ENCODE data around the gene TTC39B.

Gene TTC39B

DNA sequence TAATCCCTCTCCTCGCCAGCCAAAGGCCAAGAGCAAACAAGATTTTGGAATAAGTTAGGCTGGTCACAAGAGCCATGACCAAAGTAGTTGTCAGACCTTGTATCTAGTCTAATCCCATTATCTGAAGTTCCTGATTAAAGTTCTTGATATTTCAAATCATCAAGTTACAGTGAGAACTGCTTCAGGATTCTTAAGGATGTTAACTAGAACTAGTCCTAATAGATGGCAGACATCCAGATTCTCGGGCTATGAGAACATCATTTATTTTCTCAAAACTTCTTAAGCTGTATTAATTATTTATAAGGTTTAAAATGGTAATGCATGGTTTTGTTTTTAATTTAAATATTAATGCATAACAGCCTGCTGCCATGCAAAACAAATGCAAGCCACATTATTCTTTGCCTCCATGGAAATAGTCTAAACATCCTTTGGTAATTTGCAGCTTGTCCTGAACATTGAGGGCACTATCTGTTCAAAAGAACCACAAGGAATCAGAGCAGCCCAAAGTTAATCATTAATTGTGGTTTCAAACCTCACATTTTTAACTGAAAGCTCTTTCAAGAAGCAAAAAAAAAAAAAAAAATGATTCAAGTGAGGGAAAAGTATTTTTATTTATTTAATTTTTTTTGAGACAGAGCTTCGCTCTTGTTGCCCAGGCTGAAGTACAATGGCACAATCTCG is 95.1 kb downstream of the TTC39B start:
- DNase-seq (ENCODE audit: low spot score): no peak
- TF ChIP-seq, protein P1, sequence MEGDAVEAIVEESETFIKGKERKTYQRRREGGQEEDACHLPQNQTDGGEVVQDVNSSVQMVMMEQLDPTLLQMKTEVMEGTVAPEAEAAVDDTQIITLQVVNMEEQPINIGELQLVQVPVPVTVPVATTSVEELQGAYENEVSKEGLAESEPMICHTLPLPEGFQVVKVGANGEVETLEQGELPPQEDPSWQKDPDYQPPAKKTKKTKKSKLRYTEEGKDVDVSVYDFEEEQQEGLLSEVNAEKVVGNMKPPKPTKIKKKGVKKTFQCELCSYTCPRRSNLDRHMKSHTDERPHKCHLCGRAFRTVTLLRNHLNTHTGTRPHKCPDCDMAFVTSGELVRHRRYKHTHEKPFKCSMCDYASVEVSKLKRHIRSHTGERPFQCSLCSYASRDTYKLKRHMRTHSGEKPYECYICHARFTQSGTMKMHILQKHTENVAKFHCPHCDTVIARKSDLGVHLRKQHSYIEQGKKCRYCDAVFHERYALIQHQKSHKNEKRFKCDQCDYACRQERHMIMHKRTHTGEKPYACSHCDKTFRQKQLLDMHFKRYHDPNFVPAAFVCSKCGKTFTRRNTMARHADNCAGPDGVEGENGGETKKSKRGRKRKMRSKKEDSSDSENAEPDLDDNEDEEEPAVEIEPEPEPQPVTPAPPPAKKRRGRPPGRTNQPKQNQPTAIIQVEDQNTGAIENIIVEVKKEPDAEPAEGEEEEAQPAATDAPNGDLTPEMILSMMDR (IDR thresholded peaks at IDR 0.05; ENCODE audit: extremely low read depth, missing control alignments): no peak

DNA sequence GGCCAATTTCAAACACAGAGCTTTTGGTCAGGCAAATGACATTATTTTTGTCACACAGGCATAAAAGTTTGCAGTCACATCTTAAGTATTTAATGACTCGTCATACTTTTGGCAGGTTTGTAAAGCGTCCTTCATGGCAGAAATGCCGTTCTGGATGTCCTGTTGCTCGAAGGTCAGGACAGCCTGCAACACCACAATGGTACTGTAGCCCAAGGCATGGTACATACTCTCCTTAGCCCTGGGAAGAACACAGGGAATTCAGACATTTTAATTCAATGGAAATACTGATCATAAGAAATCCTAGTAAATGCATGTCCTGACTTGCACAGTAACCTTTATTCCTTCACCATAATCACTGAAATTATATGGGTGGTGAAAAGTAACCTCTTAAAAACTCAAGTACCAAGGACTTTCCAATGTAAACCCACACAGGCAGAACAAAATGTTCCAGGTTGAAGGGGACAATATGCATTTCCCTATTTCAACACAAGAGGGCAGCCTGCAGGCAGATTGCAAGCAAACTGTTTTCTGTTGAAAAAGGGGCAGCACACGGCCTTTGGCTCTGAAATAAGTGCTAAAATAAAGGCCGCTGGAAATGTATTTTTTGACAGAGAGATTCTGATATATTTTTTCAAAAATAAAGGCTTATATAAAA is 95.7 kb downstream of the TTC39B start:
- TF ChIP-seq, protein P1 (IDR thresholded peaks at IDR 0.05; ENCODE audit: extremely low read depth, missing control alignments): peak; percentile 75
- peak; percentile 57 for DNase-seq (ENCODE audit: low spot score)

DNA sequence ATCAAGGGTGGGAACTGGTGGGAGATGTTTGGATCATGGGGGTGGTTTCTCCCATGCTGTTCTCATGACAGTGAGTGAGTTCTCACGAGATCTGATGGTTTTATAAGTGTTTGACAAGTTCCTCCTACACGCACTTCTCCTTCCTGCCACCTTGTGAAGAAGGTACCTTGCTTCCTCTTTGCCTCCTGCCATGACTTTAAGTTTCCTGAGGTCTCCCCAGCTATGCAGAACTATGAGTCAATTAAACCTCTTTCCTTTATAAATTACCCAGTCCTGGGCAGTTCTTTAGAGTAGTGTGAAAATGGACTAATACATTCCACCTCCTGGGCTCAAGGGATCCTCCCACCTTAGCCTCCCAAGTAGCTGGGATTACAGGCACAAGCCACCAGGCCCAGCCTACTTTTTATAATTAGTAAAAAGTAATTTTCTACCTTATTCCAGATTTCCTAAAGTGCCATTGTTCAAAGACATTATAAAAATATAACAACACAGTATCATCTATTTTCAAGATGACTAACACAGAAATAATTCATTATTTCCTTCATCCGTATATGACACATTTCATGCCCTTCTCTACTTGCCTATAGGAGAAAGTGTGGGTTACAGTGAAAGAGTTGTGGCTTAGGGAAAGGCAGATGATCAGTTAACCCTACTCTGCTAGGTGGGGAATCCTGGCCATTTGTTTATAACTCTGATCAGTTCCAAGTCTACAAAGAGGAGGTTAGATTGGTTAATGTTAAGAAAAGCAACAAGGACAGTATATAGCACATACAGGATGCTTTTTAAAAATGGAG is 99.9 kb downstream of the TTC39B start:
- no peak for DNase-seq (ENCODE audit: low spot score)

DNA sequence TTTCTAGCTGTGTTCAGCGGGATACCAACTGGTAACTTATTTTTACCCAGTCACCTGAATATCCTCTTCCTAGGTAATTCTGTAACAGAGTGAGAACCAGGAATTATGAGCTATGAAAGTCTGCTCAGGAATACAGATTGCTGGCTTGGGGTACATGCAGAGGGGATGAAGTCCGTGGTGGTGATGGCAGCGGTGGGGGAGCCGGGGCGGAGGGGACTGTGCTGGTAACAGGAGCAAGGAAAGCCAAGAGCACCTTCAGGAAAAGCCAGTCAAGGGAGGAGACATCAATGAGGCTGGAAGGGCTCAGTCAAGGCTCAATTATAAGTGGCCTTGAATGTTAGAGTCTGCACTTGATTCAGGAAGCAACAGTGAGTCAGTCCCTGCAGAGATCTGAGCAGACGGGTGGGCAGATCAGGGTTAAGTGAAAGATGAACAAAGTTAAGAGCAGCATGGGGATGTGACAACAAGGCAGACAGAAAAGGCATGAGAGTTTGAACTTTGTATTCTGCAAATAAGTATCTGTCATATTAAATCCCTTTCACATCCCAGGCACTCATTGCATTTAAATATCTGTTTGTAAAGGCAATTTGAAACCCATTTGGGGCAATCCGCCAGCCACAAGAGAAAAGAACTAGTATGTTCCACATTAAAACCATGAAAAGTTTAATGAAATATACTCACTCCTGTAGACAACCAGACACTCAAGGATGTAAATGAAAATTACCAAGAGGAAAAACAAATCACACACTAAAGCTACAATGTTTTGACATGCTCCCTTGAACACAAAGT is 101.2 kb downstream of the TTC39B start:
- DNase-seq (ENCODE audit: low spot score): no peak
- TF ChIP-seq, protein P1 (IDR thresholded peaks at IDR 0.05; ENCODE audit: extremely low read depth, missing control alignments): no peak

More for the DNA sequence above, 99.9 kb downstream of the TTC39B start:
- TF ChIP-seq, protein P1 (IDR thresholded peaks at IDR 0.05; ENCODE audit: extremely low read depth, missing control alignments): no peak

DNA sequence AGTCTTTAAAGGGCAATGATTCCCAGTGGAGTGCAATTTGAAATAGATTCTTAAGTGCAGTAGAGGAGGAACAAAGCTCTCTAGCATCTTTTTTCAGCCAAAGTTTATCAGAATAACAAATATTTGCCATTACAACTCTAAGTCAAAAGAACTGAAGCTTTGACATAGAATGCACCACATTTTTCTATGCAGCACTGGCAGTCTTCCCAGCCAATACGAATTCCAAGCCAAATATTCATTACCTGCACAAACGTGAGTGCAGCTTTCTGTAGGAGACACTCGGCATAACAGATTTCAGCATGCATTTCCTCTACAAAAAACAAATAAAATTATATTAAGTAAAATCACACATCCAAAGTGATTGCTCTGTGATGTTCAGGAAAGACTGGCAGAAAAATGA is 103.4 kb downstream of the TTC39B start:
- TF ChIP-seq, protein P1 (IDR thresholded peaks at IDR 0.05; ENCODE audit: extremely low read depth, missing control alignments): no peak
- no peak for DNase-seq (ENCODE audit: low spot score)

DNA sequence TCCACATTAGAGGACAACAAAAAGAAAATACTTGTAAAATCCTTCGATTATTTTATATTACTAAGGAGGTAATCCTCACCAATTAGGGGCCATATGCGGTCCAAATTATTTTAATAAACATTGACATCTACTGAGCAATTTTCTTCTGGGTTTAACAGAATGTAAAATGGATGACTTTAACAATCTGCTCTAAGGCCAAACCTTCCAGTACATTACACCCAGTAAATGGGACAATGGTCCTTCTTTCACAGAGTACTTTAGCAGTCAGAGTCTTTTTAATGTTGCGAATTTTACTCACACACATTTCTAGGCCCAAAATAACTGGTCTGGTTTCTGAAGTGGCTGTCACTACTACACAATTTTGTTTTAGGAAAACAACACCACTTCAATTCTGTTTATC is 106.9 kb downstream of the TTC39B start:
- TF ChIP-seq, protein P1 (IDR thresholded peaks at IDR 0.05; ENCODE audit: extremely low read depth, missing control alignments): no peak
- no peak for DNase-seq (ENCODE audit: low spot score)
